HG03558 (cell line): Measurements from ENCODE around the gene RTN4RL2.
A peak's percentile ranks its signal among the peaks of the same experiment; 100 is the strongest.

Experiments
- ATAC-seq: cut with Tn5 transposase; IDR thresholded peaks from one replicate; pipeline ENCODE4 v1.9.1; 2021; ENCODE audit warnings: moderate number of reproducible peaks; ENCODE audit not compliant: unreplicated experiment; ENCODE audit errors: extremely low read depth

Gene RTN4RL2

GRCh38 chr11:57477507-57478189 is 17.3 kb downstream of the RTN4RL2 start:
- no peak for ATAC-seq

DNA sequence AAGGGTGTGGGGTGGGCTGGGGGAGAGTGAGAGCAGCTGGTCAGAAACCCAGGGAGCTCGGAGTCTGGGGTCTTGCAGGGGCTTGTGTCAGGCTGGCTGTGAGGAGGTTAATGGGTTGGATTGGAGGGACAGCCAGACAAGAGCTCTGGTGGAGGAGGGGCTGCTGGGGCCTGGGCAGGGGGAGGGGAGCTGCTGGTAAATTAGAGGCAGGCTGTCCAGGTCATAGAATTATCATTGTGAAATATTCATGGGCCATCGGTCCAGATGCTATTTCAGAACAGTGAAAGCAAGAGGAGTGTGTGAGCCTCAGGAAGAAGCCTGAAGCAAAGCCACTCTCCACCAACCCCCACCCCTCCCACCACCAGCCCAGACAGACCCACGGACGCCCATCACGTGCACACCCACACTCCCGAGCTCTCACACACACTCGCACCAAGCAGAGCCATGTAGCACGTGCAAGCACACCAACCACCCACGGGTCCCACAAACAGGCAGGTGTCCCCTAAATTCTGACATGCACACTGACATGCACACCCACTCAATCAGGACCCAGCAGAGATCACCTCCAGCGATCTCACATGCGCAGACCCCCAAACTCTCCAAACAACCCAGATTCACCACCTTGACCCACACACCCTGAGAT is 18.8 kb downstream of the RTN4RL2 start:
- no peak for ATAC-seq

GRCh38 chr11:57479911-57480310 is 19.6 kb downstream of the RTN4RL2 start:
- ATAC-seq: no peak

DNA sequence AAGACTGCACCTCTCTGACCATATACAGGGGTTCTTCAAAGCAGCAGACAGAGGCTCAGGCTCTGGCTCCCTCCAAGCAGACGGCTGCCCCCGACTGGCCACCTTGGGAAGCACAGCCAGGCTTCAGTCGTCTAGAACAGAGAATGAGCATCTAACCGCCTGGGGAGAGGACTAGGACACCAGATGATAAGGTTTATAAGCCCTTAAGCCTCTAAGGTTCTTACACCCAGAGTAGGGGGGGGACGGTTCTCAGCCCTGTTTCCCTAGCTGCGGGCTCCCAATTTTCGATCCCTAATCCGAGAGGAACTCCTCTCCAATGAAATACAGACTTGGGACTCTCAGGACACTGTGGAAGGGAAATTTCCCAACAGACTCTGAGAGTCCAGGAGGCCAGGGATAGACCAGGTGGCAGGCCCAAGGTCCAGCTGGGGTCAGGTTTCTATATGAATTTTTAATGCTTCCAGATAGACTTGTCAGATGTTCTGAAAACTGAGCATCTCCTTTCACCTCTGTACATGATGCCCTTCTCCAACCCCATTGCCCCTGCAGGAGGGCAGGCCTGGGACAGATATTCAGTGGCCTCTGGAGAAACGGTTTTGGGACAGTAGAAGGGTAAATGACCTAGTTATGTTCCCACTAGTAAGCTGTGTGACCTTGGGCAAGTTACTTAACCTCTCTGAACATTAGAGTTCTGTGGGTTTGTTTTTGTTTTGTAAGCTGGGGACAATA is 20.2 kb downstream of the RTN4RL2 start:
- no peak for ATAC-seq

GRCh38 chr11:57481315-57481714 is 21.0 kb downstream of the RTN4RL2 start:
- no peak for ATAC-seq

DNA sequence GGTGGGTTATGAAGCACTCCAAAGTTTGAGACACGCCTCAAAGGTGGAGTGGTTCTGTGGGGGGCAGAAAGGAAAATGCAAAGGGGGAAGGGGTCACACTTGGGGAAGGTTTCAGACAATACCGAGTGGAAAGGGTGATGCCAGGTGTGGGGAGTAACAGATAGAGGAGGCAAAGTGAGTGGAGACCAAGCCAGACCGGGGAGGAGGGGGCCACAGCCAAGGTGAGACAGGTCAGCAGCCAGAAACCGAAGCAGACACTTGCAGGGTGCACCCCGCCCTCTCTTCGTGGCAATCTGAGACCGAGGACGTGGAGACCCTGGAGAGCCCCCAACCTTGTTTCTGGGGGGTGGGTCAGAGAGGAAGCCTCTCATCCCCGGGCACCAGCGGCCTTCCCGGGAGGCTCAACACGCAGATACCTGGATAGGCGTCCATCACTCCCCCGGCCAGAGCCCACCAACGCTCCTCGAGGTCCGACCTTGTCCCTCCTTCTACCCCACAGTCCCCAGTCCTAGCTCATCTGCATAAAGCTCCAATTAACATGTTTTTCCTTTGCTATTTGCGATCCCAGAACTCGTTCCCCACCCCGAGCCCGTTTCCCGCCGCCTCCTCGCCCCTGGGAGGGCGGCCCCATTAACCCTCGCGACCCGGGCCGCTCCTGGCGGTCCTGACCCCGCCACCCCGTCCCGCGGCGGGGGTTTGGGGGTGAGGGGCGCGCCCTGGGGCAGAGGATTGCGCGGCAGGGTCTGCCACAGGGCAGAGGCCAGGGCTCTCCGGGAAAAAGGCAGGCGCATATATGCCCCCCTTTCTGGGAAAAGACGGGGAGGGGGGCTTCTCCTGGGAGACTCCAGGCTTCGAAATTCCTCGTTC is 21.8 kb downstream of the RTN4RL2 start:
- no peak for ATAC-seq

DNA sequence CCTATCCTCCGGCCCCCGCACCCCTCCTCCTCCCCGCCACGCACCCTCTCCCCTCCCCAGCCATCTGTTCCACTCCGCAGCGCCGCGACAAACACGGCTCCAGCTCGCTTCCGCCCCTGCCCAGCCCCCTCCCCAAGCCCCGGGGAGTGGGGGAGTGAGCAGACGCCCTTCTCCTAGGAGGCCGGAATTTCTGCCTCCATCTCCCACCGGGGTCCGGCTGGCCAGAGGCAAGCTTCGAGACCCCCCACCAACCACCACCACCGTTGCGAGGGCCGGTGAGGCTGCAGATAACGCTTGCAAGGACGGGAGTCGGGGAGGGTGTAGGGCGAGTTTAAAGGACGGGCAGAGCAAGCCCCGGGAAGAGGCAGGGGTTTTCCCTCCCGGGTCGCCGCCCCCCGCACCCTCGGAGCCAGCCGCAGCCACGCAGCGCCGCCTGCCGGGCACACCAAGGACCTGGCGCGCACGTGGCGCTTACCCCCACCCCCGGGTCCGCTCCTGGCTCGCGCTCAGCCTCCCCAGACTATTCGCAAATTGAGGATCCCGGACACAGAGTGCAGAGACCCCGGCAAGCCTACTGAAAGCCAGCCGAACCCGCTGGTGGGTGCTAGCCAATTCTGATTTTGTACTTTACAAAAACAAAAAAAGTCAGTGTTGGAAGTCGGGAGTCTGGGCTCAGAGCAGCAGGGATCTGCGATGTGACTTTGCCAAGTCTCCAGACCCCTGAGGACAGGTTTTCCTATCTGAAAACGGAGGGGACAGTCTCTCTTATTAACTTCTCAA is 22.6 kb downstream of the RTN4RL2 start:
- ATAC-seq: no peak

DNA sequence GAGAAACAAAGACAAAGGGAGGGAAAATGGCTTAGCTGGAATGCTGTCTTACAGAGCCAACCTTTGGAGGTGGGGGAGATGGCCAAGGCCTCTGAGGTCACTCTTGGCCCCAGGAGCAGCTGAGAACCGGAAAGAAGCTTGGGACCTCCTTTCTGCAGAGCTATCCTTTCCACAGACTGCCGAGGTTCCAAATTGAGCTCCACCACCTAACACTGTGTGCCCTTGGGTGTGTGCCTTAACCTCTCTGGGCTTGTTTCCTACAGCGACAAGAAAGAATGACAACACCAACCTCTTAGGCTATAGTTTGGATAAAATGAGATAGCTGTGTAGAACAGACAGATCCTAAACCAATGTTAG is 23.2 kb downstream of the RTN4RL2 start:
- no peak for ATAC-seq

GRCh38 chr11:57484141-57484710 is 23.9 kb downstream of the RTN4RL2 start:
- no peak for ATAC-seq

DNA sequence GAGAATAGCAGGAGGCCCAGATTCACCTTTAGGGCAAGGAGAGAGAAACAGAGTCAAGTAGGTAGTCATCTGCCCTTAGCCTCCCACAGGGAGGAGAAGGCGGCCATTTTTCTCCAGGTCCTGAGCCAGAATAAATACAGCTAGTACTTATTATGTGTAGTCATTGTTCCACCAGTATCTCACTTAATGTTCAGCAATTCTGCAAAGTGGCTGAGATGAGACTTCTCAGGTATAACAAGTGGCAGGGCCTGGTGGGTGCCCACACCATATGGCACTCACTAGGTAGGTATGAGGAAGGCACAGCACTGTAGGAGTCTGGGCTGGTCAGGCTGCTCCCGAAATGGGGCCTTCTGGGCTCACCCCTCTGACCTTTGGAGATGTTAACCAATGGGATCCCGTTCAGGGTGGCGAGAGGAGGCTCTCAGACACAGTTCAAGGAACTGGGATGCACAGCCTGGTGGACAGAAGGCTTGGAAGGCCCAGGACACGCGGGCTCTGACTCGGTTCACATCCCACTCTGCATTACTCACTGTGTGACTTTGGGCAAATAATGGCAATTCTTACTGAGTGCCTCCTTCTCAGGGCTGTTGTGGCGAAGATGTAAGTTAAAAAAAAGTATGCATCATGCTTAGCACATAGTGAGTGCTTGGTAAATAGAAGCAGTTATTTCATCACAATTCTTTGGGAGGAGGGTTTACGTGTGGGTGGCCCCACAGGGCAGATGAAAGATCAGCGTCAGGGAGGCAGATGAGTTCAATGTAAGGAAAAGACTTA is 25.1 kb downstream of the RTN4RL2 start:
- ATAC-seq: no peak

DNA sequence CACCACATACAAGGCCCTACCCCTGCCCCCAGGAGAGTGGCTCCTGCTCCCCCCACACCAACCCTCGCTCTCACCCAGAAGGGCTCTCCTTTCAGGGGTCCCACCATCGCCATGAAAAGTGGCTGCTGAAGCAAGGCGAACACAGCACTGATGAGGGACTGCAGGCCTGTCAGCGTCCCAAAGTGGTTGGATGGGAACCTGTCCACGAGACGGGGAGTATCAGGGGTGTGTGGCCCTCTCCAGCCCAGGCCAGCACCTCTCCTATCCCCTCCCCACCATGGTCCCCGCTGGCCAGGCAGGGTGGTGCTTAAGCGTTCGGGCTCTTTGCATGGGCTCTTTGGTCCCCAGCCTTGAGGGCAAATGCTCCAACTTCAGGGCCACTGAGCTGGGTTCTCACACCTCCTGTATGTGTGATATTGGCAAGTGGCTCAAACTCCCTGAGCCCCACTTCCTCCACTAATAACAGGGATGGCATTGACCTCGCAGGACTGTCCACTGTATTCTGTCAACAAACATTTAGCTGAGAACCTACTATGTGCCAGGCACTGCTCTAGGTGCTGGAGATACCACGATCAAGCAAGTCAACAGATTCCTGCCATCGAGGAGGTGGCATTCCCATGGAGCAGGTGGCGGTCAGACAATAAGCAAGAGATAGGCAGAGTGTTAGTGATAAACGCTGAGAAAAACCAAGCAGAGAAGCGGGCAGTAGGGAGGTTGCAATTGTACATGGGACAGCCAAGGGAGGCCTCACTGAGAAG is 26.9 kb downstream of the RTN4RL2 start:
- no peak for ATAC-seq

DNA sequence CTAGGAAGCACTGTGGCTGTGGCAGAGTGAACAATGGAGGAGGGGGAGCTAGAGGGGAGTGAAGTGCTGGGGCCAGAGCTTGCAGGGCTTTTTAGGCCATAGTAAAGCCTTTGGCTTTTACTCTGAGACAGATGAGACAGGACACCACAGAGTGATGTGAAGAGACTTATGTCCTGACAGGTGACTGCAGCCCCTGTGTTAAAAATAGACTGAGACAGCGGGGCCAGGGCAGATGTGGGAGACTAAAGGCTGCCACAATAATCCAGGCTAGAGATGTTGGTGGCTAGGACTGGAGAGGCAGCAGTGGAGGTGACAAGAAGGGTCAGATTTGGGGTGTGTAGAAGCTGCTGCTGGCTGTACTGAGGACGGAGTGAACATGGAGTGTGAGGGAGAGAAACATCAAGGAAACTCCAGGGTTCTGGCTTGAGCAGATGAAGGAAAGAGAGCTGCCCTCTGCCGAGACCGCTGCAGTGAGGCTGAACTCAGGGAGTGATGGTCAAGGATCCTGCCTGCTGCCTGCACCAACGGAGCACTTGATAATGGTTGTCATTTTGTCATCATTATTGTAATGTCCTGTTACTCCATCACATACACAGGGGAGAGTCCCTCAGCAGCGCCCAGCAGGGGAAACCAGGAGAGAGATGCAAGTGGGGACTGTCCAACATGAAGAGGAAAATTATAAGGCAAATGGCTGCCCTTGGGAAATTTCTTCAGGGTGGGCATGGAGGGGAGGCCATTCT is 27.8 kb downstream of the RTN4RL2 start:
- ATAC-seq: no peak

DNA sequence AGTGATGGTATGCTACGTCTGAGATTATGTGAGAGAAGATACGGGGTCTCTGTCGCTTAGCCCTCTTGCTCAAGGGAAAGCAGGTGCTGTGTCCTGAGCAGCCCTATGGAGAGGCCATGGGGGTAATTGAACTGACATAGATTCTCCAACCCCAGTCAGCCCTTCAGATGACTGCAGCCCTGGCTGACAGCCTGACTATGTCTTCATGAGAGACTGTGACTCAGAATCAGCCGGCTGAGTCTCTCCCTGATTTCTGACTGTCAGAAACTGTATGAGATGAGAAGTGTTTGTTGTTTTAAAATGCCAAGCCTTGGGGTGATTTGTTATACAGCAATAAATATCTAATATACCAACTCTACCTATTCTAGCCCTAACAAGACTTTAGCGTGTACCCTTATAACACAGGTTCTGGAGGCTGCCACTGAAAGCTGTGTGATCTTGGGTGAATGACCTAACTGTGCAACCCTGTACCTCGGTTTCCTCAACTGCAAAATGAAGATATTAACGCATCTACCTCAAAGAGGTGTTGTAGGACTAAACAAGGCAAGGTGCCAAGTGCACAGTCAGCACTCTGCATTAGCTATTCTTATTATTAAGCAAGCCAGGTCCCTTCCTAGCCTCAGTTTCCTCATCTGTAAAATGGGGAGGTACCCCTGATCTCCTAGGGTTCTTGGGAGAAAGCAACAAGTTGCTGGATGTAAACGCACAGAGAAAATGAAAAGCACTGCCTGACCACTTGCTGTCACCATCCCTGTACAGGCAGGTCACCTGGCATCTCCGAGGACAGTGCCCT is 30.3 kb downstream of the RTN4RL2 start:
- ATAC-seq: no peak

DNA sequence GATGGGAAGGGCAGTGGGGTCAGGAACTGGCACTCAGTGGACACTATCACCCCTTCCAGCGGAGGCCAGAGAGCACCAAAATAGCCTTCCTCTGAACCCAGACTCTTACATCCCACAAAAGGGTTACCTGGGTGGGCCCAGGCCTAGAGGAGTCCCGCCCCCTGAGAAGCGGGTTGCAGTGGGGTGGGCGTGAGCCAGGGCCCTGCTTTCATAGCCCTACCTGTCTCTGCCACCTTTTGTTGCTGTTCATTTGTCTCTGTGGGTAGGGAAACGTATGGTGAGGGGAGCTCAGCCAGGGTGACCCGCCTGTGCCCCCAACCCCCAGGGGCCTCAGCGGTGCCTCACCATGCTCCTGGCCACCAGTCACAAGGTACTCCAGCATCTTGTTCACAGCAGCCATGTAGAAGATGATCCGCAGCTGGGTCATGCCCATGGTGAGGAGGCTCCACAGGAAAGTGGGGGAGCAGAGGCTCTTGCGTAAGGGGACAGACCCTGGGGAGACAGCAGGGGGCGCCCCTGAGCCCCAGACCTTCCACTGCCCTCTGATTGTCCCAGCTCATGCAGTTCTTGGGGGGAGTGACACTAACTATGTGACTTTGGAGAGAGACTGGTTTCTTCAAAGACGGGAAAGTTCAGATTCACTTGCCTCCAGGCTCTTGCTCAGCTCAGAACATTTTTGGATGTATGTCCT is 31.2 kb downstream of the RTN4RL2 start:
- ATAC-seq: no peak

DNA sequence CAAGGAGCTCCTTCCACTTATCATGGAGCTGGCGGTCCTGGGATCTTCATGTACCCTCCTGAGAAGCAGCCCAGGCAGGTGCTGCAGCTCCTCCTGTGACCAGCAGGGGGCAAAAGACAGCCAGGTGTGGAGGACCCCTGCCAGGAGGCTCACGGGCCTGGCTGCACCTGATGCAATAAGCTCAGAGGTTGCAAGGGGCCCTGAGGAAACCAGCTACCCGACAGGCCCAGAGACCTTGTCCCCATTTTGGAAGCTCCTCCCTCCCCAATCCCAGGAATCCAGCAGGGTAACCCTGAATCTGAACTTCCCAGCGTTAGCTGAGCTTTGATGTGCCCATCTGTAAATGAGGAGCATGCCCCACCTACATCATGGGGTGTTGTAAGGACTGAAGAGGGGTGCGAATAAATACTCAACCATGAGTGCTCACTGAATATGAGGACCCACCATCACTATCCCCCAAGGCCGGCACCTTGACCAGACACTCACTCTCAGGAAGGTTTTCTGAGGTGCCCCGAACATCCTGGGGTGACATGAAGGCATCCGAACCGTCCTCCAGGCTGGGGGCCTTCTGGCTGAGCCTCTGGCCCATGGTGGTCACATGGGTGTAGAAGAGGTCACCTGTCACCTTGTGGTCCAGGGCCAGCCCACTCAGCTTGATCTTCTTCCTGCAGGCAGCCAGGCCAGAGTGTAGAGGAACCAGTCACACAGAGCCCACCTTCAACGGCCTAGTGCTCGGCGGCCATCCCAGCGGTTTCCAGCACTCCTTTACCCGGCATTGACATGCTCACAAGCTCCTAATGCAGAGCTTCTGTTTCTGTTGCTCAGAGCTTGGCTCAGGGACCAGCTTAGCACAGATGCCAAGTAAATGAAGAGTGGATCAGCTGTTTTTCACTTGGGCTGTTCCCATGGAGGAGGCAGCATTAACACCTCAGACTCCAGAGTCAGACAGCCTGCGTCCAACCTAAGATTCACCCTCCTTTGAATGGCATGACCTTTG is 33.5 kb downstream of the RTN4RL2 start:
- peak; percentile 68 for ATAC-seq
